ENCODE data around the gene FBLN7. TPM values are rescaled to one million over a fixed set of nuclear protein-coding genes. Genes with fewer than 3 reads are reported as not detected.

Gene FBLN7
- total RNA-seq, 4 donors from 2014 or later, result 0.44 to 9.5 (median 7.2) TPM

GRCh38 chr2:112140899-112141625 lies 2.9 kb downstream of the FBLN7 start:
- DNase-seq (ENCODE audit: low spot score) (no peak), ATAC-seq (ENCODE audit: low FRiP score) (no peak)
- no peak for TF ChIP-seq CTCF (IDR thresholded peaks at IDR 0.05)

DNA sequence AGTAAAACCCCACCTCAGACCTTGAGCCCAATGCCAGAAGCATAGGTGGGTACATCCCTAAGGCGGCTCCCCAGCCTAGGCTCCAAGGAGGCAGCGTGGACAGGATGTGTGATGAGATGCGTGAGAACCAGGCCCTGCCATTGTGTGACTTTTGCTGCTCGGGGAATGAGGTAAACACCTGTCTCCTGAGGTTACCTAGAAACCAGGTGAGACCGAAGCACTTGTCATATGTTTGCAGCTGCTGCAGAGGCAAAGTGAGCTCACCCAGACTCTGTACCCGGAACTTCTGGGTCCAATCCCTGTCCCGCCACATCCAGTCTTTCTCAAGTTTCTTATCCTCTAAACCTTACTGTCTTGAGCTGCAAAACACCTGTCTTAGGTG lies 3.4 kb downstream of the FBLN7 start:
- DNase-seq (ENCODE audit: low spot score), result no peak
- ATAC-seq (ENCODE audit: low FRiP score), result no peak
- no peak for TF ChIP-seq CTCF (IDR thresholded peaks at IDR 0.05)

DNA sequence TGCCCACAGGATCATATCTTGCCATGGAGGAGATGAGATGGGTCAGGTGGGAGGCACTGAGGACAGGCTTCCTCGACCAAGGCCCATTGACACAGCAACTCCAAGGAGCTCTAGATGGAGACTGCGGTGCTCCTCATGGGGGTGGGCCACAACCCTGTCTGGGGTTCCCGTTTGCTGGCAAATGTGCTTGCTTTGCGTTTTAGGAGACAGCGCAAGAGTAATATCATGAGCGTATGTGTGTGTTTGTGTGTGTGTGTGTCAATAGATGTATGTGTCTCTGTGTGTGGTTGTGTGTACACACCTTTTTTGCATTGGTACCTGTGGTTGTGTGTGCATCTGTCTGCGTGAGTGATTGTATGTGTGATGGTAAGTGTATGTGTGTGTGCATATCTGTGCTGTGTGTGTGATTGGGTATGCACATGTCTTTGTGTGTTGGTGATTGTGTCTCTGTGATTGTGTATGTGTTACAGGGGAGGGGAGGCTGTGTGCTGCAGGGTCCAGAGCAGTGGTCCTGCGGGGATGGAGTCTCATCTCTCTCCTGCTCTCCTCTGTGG lies 4.4 kb downstream of the FBLN7 start:
- no peak for TF ChIP-seq CTCF (IDR thresholded peaks at IDR 0.05)
- DNase-seq (ENCODE audit: low spot score) (no peak), ATAC-seq (ENCODE audit: low FRiP score) (no peak)

DNA sequence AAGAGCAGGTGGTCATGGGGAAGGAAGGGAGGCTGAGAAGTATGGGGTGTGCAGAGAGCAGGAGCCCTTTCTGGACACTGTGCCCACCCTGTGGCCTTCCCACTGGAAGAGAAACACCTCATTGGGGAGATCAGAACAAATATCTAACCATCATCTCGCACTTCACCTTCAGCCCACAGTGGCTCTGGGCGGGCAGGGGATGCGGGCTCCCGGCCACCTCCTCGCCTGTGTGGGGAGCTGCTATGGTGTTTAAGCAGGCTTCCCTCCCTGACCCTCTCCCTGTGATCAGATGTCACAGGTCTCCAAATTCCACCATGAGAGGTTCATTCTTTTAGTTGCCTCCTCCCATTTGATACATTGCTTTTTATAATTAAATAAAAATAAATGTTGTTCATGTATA lies 5.0 kb downstream of the FBLN7 start:
- no peak for DNase-seq (ENCODE audit: low spot score)
- ATAC-seq (ENCODE audit: low FRiP score), result no peak
- no peak for TF ChIP-seq CTCF (IDR thresholded peaks at IDR 0.05)

DNA sequence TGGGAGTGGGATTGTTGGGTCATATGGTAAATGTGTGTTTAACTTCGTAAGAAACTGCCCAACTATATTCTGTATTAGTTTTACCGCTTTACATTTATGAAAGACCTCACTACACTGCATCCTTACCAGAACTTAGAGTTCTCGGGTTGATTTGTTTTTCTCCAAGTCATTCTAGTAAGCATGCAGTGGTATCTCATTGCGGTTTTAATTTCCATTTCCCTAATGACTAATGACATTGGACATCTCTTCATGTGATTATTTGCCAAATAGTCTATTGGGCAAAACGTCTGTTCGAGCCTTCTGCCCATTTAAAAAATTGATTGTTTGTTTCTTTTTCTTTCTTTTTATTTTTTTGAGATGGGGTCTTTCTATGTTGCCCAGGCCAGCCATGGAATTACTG lies 6.8 kb downstream of the FBLN7 start:
- TF ChIP-seq CTCF (IDR thresholded peaks at IDR 0.05), result no peak
- DNase-seq (ENCODE audit: low spot score) (no peak), ATAC-seq (ENCODE audit: low FRiP score) (no peak)

GRCh38 chr2:112147382-112148168 lies 9.4 kb downstream of the FBLN7 start:
- DNase-seq (ENCODE audit: low spot score) (no peak), ATAC-seq (ENCODE audit: low FRiP score) (no peak)
- TF ChIP-seq CTCF (IDR thresholded peaks at IDR 0.05), result no peak
